Keratinocyte (primary cell): Measurements from ENCODE around the gene CAPNS2. TPM values are rescaled to one million over a fixed set of nuclear protein-coding genes. Genes with fewer than 3 reads are reported as not detected.
"Not testable (repeated sequence)": the region's sequence is repeated elsewhere in the genome, so short reads cannot be mapped to it uniquely, and the experiment has no call there.

Source experiments
- DNase-seq: peaks from one replicate; pipeline ENCODE4 v3.0.0-alpha.2; 2011; ENCODE audit warnings: low read depth, missing footprints, low spot score
- FAIRE-seq: peaks from 2 replicates; lab custom pipeline; 2011; peaks lifted over from hg19 to GRCh38; lab: Jason Lieb, UNC
- H2AFZ ChIP-seq: 2 replicates; pipeline ENCODE4 v1.6.0; 2012; ENCODE audit warnings: low read length, control low read depth, inconsistent platforms; ENCODE audit not compliant: control insufficient read depth
- H3K27ac ChIP-seq: 2 replicates; pipeline ENCODE4 v1.5.1; 2011; ENCODE audit warnings: low read length; ENCODE audit not compliant: control insufficient read depth, insufficient read depth
- H3K27me3 ChIP-seq: 3 replicates; pipeline ENCODE4 v1.6.0; 2011; ENCODE audit warnings: low read length; ENCODE audit not compliant: control insufficient read depth, insufficient read depth; ENCODE audit errors: extremely low read depth
- H3K36me3 ChIP-seq, 2 experiments: 2 replicates in 1 of 2; 3 replicates in 1 of 2; pipeline ENCODE4 v1.5.1; 2011; ENCODE audit warnings: low read length in 2 of 2, mild to moderate bottlenecking in 1 of 2; ENCODE audit not compliant: control insufficient read depth in 2 of 2, insufficient read depth in 2 of 2; ENCODE audit errors: extremely low read depth in 1 of 2
- H3K4me1 ChIP-seq: 3 replicates; pipeline ENCODE4 v1.5.1; 2011; ENCODE audit warnings: low read length; ENCODE audit not compliant: control insufficient read depth, insufficient read depth; ENCODE audit errors: extremely low read depth
- H3K4me2 ChIP-seq: 3 replicates; pipeline ENCODE4 v1.6.0; 2011; ENCODE audit warnings: low read depth, low read length; ENCODE audit not compliant: control insufficient read depth, insufficient read depth; ENCODE audit errors: extremely low read depth
- H3K4me3 ChIP-seq, 3 experiments: fragments of 200-600 bp in 1 of 3; sonication (generic) in 1 of 3; 2 replicates in 2 of 3; 3 replicates in 1 of 3; pipeline ENCODE4 v1.5.1; 2011 to 2016; ENCODE audit warnings: low read length in 3 of 3, mild to moderate bottlenecking in 3 of 3, control low read depth in 2 of 3, inconsistent platforms in 1 of 3, low read depth in 1 of 3, mixed read lengths in 1 of 3, mixed run types in 1 of 3, moderate library complexity in 1 of 3; ENCODE audit not compliant: control insufficient read depth in 2 of 3, insufficient read depth in 2 of 3; ENCODE audit errors: extremely low read depth in 1 of 3
- H3K79me2 ChIP-seq: 2 replicates; pipeline ENCODE4 v1.6.0; 2012; ENCODE audit warnings: low read length; ENCODE audit not compliant: control insufficient read depth, insufficient read depth
- H3K9ac ChIP-seq: 3 replicates; pipeline ENCODE4 v1.6.0; 2011; ENCODE audit warnings: low read length; ENCODE audit not compliant: control insufficient read depth, insufficient read depth; ENCODE audit errors: extremely low read depth
- H3K9me1 ChIP-seq: 3 replicates; pipeline ENCODE4 v1.6.0; 2011; ENCODE audit warnings: low read length; ENCODE audit not compliant: control insufficient read depth, insufficient read depth; ENCODE audit errors: extremely low read depth
- H3K9me3 ChIP-seq: 2 replicates; pipeline ENCODE4 v1.5.1; 2012; ENCODE audit warnings: low read depth, low read length; ENCODE audit not compliant: control insufficient read depth
- H4K20me1 ChIP-seq: 3 replicates; pipeline ENCODE4 v1.6.0; 2011; ENCODE audit warnings: low read length; ENCODE audit not compliant: control insufficient read depth, insufficient read depth; ENCODE audit errors: extremely low read depth
- EZH2 ChIP-seq: IDR thresholded peaks from one replicate; pipeline ENCODE4 v1.6.1; 2012; ENCODE audit warnings: inconsistent platforms, mild to moderate bottlenecking, low read length, moderate library complexity
- dilution Hi-C: fragments of 300-500 bp; cut with MboI; formaldehyde crosslinking; loops from one replicate; pipeline ENCODE4 v1.7.0; 2020; ENCODE audit warnings: low sequenced_read_pairs; ENCODE audit not compliant: extremely low pct_ligation_motif_present
- polyA plus RNA-seq, 5 experiments: library from polyadenylated mRNA; depleted of rRNA in 3 of 5; stranded (reverse) in 3 of 5; stranded (forward) in 1 of 5; unstranded in 1 of 5; fragments of >200 nt; gene quantifications; 1 replicate in 1 of 5; 2 replicates in 3 of 5; 3 replicates in 1 of 5; pipeline versions ENCODE4 v1.2.1 to v1.2.3, GENCODE V29; 2011 to 2012; ENCODE audit warnings: missing spikeins in 2 of 5, low read depth in 1 of 5, low replicate concordance in 1 of 5
- TF ChIP-seq, protein P1 (sequence below), 3 experiments: IDR thresholded peaks in 1 of 3; conservative IDR thresholded peaks in 1 of 3; optimal IDR thresholded peaks in 1 of 3; 2 replicates in 2 of 3; 3 replicates in 1 of 3; pipeline versions ENCODE3 to v1.5.1; 2011; ENCODE audit warnings: low read length in 3 of 3, mild to moderate bottlenecking in 3 of 3, moderate library complexity in 2 of 3, control low read depth in 1 of 3, inconsistent platforms in 1 of 3; ENCODE audit not compliant: insufficient read depth in 2 of 3; ENCODE audit errors: extremely low read depth in 1 of 3

CAPNS2 gene
- polyA plus RNA-seq, 1 donor (not counting 4 experiments of a cell fraction or from before 2014, with no cell fraction given): 70.5 TPM

DNA sequence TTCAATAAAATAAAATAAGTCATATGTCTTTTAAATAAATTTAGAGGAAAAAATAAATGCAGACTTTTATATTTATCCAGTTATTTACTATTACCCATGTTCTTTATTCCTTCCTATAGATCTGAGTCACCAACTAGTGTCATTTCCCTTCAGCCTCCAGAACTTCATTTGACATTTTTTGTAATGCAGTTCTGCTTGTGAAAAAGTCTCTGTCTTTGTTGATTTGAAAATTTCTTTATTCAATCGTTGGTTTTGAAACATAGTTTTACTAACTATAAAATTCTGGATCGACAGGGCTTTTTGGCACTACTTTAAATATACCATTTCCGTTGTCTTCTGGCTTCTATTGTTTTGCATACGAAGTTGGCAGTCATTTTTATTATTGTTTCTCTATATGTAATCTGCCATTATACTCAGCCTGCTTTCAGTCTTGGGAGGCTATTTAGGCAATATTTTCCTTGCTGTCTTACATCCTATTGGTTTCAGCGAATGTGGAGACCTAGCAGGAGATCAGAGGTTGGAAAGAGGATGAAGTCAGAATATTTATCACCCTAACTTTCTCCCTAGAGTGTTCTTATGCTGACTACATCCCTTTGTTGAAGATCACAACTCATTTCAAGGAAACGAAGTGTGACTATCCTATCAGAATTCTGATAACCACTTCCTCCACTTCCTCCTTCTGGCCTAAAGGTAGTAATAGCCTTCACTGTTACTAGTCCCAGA, 47.3 kb downstream of the CAPNS2 start:
- H4K20me1 ChIP-seq: no peaks in the 10 kb centered on the region
- H3K9me1 ChIP-seq: no peaks in the 10 kb centered on the region
- H3K4me1 ChIP-seq: no peaks in the 10 kb centered on the region
- H3K9me3 ChIP-seq: no peaks in the 10 kb centered on the region
- no peak overlapping the region for H2AFZ ChIP-seq
- dilution Hi-C loops: no loop called here
- DNase-seq: no peak
- no peak overlapping the region for H3K4me3 ChIP-seq
- H3K27ac ChIP-seq: no peak overlapping the region
- H3K79me2 ChIP-seq: no peaks in the 10 kb centered on the region
- no peak overlapping the region for H3K9ac ChIP-seq
- TF ChIP-seq, protein P1, sequence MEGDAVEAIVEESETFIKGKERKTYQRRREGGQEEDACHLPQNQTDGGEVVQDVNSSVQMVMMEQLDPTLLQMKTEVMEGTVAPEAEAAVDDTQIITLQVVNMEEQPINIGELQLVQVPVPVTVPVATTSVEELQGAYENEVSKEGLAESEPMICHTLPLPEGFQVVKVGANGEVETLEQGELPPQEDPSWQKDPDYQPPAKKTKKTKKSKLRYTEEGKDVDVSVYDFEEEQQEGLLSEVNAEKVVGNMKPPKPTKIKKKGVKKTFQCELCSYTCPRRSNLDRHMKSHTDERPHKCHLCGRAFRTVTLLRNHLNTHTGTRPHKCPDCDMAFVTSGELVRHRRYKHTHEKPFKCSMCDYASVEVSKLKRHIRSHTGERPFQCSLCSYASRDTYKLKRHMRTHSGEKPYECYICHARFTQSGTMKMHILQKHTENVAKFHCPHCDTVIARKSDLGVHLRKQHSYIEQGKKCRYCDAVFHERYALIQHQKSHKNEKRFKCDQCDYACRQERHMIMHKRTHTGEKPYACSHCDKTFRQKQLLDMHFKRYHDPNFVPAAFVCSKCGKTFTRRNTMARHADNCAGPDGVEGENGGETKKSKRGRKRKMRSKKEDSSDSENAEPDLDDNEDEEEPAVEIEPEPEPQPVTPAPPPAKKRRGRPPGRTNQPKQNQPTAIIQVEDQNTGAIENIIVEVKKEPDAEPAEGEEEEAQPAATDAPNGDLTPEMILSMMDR (optimal IDR thresholded peaks at IDR 0.05 in 1 of 3, IDR thresholded peaks at IDR 0.05 in 1 of 3, conservative IDR thresholded peaks at IDR 0.05 in 1 of 3; ENCODE audit: extremely low read depth in 1 of 3, insufficient read depth in 2 of 3, low read length in 3 of 3): no peak
- TF ChIP-seq EZH2: no peak
- no peak overlapping the region for H3K4me2 ChIP-seq
- no peaks in the 10 kb centered on the region for H3K36me3 ChIP-seq
- FAIRE-seq: no peak
- no peaks in the 10 kb centered on the region for H3K27me3 ChIP-seq

DNA sequence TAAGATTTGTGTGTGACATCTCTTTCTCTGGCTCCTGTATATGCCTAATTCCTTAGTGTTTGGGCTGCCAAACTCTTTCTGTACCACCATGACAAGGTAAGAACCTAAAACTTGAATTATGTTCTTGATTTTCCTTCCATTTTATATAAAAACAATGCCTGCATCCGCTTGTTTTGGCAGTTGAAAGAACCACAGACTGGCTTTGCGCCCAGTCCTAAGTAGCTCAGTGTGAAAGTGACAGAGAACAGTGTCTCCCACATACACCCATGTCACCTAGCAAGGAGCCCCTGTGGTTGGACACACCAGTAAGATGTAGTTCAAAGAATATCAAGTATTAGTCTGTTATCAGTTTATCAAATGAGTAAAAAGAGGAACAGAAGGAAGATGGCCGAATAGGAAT, 48.6 kb downstream of the CAPNS2 start:
- Histone ChIP-seq H3K4me1 (no peaks in the 10 kb centered on the region), H4K20me1 (no peaks in the 10 kb centered on the region), H3K79me2 (no peaks in the 10 kb centered on the region), H3K36me3 (no peaks in the 10 kb centered on the region), H2AFZ (no peak overlapping the region), H3K27me3 (no peaks in the 10 kb centered on the region), H3K4me2 (no peak overlapping the region), H3K4me3 (no peak overlapping the region), H3K9me1 (no peaks in the 10 kb centered on the region), H3K9ac (no peak overlapping the region), H3K9me3 (no peaks in the 10 kb centered on the region), H3K27ac (no peak overlapping the region)
- dilution Hi-C loops: no loop called here
- FAIRE-seq (no peak), DNase-seq (no peak)
- TF ChIP-seq EZH2: no peak
- TF ChIP-seq, protein P1 (optimal IDR thresholded peaks at IDR 0.05 in 1 of 3, IDR thresholded peaks at IDR 0.05 in 1 of 3, conservative IDR thresholded peaks at IDR 0.05 in 1 of 3; ENCODE audit: extremely low read depth in 1 of 3, insufficient read depth in 2 of 3, low read length in 3 of 3): no peak

- H3K4me3 ChIP-seq, H3K27ac ChIP-seq, H3K9me3 ChIP-seq, H3K4me1 ChIP-seq, H2AFZ ChIP-seq, FAIRE-seq, H3K36me3 ChIP-seq, H3K27me3 ChIP-seq, H3K79me2 ChIP-seq, DNase-seq, H3K9me1 ChIP-seq, dilution Hi-C loops, H3K4me2 ChIP-seq, H3K9ac ChIP-seq, H4K20me1 ChIP-seq: not testable (repeated sequence)
Observed at GRCh38 chr16:55615670-55616069, 49.2 kb downstream of the CAPNS2 start.
